ENCODE measurements around the gene MICALL2.

DNA sequence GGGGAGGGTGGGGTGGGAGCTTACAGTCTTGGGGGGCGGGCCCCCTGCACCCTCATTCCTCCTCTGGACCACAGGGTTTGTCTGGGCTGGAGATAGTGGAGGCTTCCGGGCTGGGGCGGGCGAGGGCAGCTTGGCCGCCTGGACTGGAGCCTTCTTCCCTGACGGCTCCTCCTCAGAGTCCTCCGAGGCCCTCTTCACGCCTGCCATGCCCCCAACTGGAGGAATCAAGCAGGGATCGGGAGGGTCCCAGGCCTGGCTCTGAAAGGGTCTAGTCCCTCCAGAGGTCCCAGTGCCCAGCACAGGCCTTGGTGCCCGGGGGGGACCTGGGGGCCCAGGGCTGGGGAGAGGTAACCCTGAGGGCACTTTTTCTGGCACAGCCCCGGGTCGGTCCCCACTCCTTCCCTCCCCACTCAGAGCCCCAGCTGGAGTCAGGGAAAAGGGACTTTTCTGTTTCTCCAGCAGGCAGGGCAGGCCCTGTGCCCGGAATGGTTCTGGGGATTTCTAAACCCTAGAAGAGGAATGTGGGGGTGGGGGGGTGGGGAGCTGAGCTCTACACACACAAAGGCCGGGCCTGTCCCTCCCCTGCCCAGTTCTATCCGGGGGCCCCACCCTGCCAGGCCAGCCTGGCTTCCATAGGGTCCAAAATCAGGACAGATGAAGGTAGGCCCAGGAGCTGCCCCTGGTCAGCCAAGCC lies 11.6 kb downstream of the MICALL2 start:
- TF ChIP-seq, protein P1, sequence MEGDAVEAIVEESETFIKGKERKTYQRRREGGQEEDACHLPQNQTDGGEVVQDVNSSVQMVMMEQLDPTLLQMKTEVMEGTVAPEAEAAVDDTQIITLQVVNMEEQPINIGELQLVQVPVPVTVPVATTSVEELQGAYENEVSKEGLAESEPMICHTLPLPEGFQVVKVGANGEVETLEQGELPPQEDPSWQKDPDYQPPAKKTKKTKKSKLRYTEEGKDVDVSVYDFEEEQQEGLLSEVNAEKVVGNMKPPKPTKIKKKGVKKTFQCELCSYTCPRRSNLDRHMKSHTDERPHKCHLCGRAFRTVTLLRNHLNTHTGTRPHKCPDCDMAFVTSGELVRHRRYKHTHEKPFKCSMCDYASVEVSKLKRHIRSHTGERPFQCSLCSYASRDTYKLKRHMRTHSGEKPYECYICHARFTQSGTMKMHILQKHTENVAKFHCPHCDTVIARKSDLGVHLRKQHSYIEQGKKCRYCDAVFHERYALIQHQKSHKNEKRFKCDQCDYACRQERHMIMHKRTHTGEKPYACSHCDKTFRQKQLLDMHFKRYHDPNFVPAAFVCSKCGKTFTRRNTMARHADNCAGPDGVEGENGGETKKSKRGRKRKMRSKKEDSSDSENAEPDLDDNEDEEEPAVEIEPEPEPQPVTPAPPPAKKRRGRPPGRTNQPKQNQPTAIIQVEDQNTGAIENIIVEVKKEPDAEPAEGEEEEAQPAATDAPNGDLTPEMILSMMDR (IDR thresholded peaks at IDR 0.05; ENCODE audit: low read depth, low read length, poor library complexity, severe bottlenecking): no peak
- TF ChIP-seq EZH2phosphoT487 (IDR thresholded peaks at IDR 0.05; ENCODE audit: borderline replicate concordance, low read length): no peak
